ENCODE results near the gene PKHD1.

GRCh38 chr6:52063584-52064344, 23.6 kb downstream of the PKHD1 start:
- TF ChIP-seq MAX (IDR thresholded peaks at IDR 0.05): no peak
- peak; percentile 67 to 76 (median 70) for TF ChIP-seq CTCF (IDR thresholded peaks at IDR 0.05; ENCODE audit: control extremely low read depth in 1 of 3, insufficient read depth in 1 of 3, low read depth in 1 of 3, low read length in 3 of 3)
- no peak for TF ChIP-seq RFX5 (IDR thresholded peaks at IDR 0.05; ENCODE audit: borderline replicate concordance, low read depth, low read length)
- TF ChIP-seq SIX5 (IDR thresholded peaks at IDR 0.05; ENCODE audit: low read depth, low read length): no peak

All from H1 (cell line).